ENCODE results near the gene HK1. TPM values are rescaled to one million over a fixed set of nuclear protein-coding genes. Genes with fewer than 3 reads are reported as not detected.

HK1 gene
- total and polyA plus RNA-seq, 2 donors (not counting 1 experiment from before 2014, with no cell fraction given): 24.7 to 40.8 TPM

DNA sequence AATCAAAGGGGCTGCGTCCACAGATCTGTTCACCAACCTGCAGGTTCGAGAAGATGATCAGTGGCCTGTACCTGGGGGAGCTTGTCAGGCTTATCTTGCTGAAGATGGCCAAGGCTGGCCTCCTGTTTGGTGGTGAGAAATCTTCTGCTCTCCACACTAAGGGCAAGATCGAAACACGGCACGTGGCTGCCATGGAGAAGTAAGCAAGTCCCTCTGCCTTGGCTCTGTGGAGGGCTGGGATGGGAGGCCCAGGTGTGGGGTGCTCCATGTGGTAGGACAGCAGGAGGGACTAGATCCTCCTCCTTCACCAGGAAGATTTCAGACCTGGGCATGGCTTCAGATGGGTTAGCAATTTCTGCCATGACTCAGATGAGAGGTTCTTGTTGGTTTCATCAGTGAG, 32.3 kb upstream of the HK1 start:
- H3K9ac ChIP-seq (ENCODE audit: low read length): no peak overlapping the region
- Mint-ChIP-seq H3K27me3 (no peaks in the 10 kb centered on the region), H3K4me1 (no peaks in the 10 kb centered on the region), H3K27ac (no peak overlapping the region), H3K9me3 (ENCODE audit: insufficient read depth) (no peaks in the 10 kb centered on the region), H3K4me3 (no peak overlapping the region)
- H4K20me1 ChIP-seq (ENCODE audit: control insufficient read depth, insufficient read depth, low read length, poor library complexity, severe bottlenecking): no peaks in the 10 kb centered on the region
- no peak for DNase-seq
- no peak overlapping the region for H3K4me2 ChIP-seq (replicated peaks; ENCODE audit: low read depth, low read length, poor library complexity, severe bottlenecking)
- no peak overlapping the region for H2AFZ ChIP-seq (ENCODE audit: insufficient read depth, low read depth, low read length, poor library complexity, severe bottlenecking)
- CTCF ChIA-PET: interaction anchor here (0.7 to 1.6 kb wide), 3 partner anchors 11 to 147 kb away, joined by 3 to 6 read pairs (median 3); no protein-coding TSS in a partner anchor
- H3K79me2 ChIP-seq (ENCODE audit: control insufficient read depth, insufficient read depth, low read length): no peaks in the 10 kb centered on the region
- intact Hi-C loops (cut with micrococcal nuclease): no loop called here
- no peaks in the 10 kb centered on the region for H3K4me1 ChIP-seq (ENCODE audit: control insufficient read depth in 2 of 2, insufficient read depth in 2 of 2, low read length in 2 of 2)
- no peak overlapping the region for H3K4me3 ChIP-seq (ENCODE audit: control extremely low read depth in 1 of 5, extremely low read depth in 1 of 5, insufficient read depth in 1 of 5, low read depth in 2 of 5, low read length in 4 of 5)
- H3K36me3 ChIP-seq (replicated peaks in 1 of 2; ENCODE audit: control extremely low read depth in 1 of 2, control insufficient read depth in 1 of 2, extremely low read depth in 1 of 2, insufficient read depth in 2 of 2, low read length in 1 of 2): no peaks in the 10 kb centered on the region
- POLR2A ChIA-PET: no interaction called here
- ATAC-seq (ENCODE audit: low read depth): no peak
- 96% methylated on average over 4 of the region's 5 CpGs for WGBS (ENCODE audit: insufficient coverage)
- H3K9me3 ChIP-seq (ENCODE audit: control extremely low read depth in 1 of 3, control insufficient read depth in 2 of 3, insufficient read depth in 1 of 3, low read length in 2 of 3): no peaks in the 10 kb centered on the region
- H3K27ac ChIP-seq (ENCODE audit: low read length in 2 of 2): no peak overlapping the region
- TF ChIP-seq, protein P1, sequence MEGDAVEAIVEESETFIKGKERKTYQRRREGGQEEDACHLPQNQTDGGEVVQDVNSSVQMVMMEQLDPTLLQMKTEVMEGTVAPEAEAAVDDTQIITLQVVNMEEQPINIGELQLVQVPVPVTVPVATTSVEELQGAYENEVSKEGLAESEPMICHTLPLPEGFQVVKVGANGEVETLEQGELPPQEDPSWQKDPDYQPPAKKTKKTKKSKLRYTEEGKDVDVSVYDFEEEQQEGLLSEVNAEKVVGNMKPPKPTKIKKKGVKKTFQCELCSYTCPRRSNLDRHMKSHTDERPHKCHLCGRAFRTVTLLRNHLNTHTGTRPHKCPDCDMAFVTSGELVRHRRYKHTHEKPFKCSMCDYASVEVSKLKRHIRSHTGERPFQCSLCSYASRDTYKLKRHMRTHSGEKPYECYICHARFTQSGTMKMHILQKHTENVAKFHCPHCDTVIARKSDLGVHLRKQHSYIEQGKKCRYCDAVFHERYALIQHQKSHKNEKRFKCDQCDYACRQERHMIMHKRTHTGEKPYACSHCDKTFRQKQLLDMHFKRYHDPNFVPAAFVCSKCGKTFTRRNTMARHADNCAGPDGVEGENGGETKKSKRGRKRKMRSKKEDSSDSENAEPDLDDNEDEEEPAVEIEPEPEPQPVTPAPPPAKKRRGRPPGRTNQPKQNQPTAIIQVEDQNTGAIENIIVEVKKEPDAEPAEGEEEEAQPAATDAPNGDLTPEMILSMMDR (IDR thresholded peaks at IDR 0.05): no peak
- no peak for TF ChIP-seq EZH2 (IDR thresholded peaks at IDR 0.05; ENCODE audit: borderline replicate concordance, insufficient read depth, low read depth, low read length, poor library complexity, severe bottlenecking)
- no peaks in the 10 kb centered on the region for H3K27me3 ChIP-seq (replicated peaks in 1 of 4; ENCODE audit: control extremely low read depth in 1 of 4, control insufficient read depth in 3 of 4, insufficient read depth in 4 of 4, low read length in 3 of 4)

DNA sequence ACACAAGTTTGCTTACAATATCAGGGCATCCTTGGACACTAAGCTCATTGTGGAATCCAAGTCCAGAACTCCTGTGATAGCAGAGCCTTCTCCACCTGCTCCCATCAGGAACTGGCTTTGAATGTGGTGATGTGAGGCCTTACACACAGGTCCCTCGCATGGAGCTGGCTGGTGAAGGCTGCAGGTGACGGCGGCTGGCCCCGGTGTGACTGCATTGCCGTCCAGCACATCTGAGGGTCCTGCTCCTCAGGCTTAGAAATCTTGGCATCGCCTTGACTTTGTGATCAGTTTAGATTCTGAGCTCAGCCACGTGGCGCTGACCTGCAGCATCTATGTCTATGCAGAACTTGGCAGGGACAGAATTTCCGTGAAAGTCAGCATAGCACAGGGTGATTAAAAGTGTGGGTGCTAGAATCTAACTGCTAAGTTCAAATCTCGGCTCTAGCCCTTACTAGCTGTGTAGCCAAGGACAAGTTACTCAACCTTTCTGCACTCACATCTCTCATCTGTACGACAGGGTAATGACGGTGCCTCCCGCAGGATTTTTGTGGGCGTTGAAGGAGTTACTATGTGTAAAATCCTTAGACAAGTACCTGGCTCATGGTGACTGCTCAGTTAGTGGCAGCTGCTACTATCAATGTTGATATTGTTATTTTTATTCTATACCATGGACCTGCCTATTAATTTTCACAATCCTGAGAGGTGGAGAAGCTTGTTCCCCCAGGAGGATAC, 31.5 kb upstream of the HK1 start:
- no peaks in the 10 kb centered on the region for H3K4me1 Mint-ChIP-seq
- no peaks in the 10 kb centered on the region for H3K9me3 ChIP-seq (ENCODE audit: control extremely low read depth in 1 of 3, control insufficient read depth in 2 of 3, insufficient read depth in 1 of 3, low read length in 2 of 3)
- no peaks in the 10 kb centered on the region for H3K27me3 ChIP-seq (replicated peaks in 1 of 4; ENCODE audit: control extremely low read depth in 1 of 4, control insufficient read depth in 3 of 4, insufficient read depth in 4 of 4, low read length in 3 of 4)
- ATAC-seq (ENCODE audit: low read depth): no peak
- H3K36me3 ChIP-seq (replicated peaks in 1 of 2; ENCODE audit: control extremely low read depth in 1 of 2, control insufficient read depth in 1 of 2, extremely low read depth in 1 of 2, insufficient read depth in 2 of 2, low read length in 1 of 2): no peaks in the 10 kb centered on the region
- H3K4me3 ChIP-seq (ENCODE audit: control extremely low read depth in 1 of 5, extremely low read depth in 1 of 5, insufficient read depth in 1 of 5, low read depth in 2 of 5, low read length in 4 of 5): no peak overlapping the region
- TF ChIP-seq EZH2 (IDR thresholded peaks at IDR 0.05; ENCODE audit: borderline replicate concordance, insufficient read depth, low read depth, low read length, poor library complexity, severe bottlenecking): no peak
- TF ChIP-seq, protein P1 (IDR thresholded peaks at IDR 0.05): no peak
- H2AFZ ChIP-seq (ENCODE audit: insufficient read depth, low read depth, low read length, poor library complexity, severe bottlenecking): no peak overlapping the region
- no peaks in the 10 kb centered on the region for H3K27me3 Mint-ChIP-seq
- intact Hi-C loops (cut with micrococcal nuclease): no loop called here
- no peak overlapping the region for H3K27ac Mint-ChIP-seq
- no peaks in the 10 kb centered on the region for H3K4me1 ChIP-seq (ENCODE audit: control insufficient read depth in 2 of 2, insufficient read depth in 2 of 2, low read length in 2 of 2)
- no peak overlapping the region for H3K9ac ChIP-seq (ENCODE audit: low read length)
- H3K4me3 Mint-ChIP-seq: no peak overlapping the region
- H4K20me1 ChIP-seq (ENCODE audit: control insufficient read depth, insufficient read depth, low read length, poor library complexity, severe bottlenecking): no peaks in the 10 kb centered on the region
- 80% methylated on average over 9 of the region's 14 CpGs for WGBS (ENCODE audit: insufficient coverage)
- H3K27ac ChIP-seq (ENCODE audit: low read length in 2 of 2): no peak overlapping the region
- no peak for DNase-seq
- POLR2A ChIA-PET: no interaction called here
- CTCF ChIA-PET: interaction anchor here (0.7 to 1.6 kb wide), 2 partner anchors 9 to 146 kb away, joined by 3 to 6 read pairs; no protein-coding TSS in a partner anchor
- H3K9me3 Mint-ChIP-seq (ENCODE audit: insufficient read depth): no peaks in the 10 kb centered on the region
- H3K4me2 ChIP-seq (replicated peaks; ENCODE audit: low read depth, low read length, poor library complexity, severe bottlenecking): no peak overlapping the region
- H3K79me2 ChIP-seq (ENCODE audit: control insufficient read depth, insufficient read depth, low read length): no peaks in the 10 kb centered on the region
